ENCODE data around the gene TCEA3. TPM values are rescaled to one million over a fixed set of nuclear protein-coding genes. Genes with fewer than 3 reads are reported as not detected.

The TCEA3 gene
- total RNA-seq, 1 donor from 2014 or later: 7.8 TPM

- no peaks in the 10 kb centered on the region for H3K9me3 Mint-ChIP-seq
These were observed 12.8 kb upstream of the TCEA3 start for GRCh38 chr1:23437355-23437664.

GRCh38 chr1:23436520-23437354 lies 12.2 kb upstream of the TCEA3 start:
- intact Hi-C loops (cut with micrococcal nuclease): no loop called here
- H3K27me3 Mint-ChIP-seq: peaks cover 8% of the 10 kb centered on the region
- peak; percentile 64 for DNase-seq
- H3K9me3 Mint-ChIP-seq: no peaks in the 10 kb centered on the region
- no peak overlapping the region for H3K27ac Mint-ChIP-seq
- H3K4me3 Mint-ChIP-seq: no peak overlapping the region
- H3K4me1 Mint-ChIP-seq: no peaks in the 10 kb centered on the region
- no peaks in the 10 kb centered on the region for H3K36me3 Mint-ChIP-seq (ENCODE audit: low read depth)

More at GRCh38 chr1:23437355-23437664, 12.8 kb upstream of the TCEA3 start:
- DNase-seq: no peak
- no peaks in the 10 kb centered on the region for H3K4me1 Mint-ChIP-seq
- intact Hi-C loops (cut with micrococcal nuclease): no loop called here
- no peak overlapping the region for H3K27ac Mint-ChIP-seq
- peaks cover 8% of the 10 kb centered on the region for H3K27me3 Mint-ChIP-seq
- no peak overlapping the region for H3K4me3 Mint-ChIP-seq
- no peaks in the 10 kb centered on the region for H3K36me3 Mint-ChIP-seq (ENCODE audit: low read depth)

DNA sequence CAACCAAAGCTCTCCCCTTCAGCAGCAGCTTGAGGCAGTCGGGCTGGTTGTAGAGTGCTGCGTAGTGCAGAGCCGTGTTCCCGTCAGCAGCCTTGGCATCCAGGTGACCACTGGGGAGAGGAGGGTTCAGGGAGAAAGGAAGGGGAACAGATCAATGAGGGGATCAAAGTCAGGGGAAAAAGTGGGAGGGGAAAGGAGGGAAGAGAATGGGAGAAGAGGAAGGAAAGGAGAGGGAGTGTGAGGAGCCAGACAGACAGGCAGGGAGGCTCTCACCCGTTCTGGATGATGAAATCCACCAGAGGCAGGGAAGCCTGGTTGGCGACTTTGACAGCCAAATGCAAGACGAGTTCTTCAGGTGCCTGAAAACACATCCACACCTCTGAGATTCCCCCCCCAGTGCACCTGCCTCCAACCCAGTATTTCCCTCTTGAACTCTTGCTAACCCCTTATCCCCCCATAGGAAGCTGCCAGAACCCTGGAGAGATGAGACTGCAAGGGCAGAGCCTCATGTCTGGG lies 9.8 kb upstream of the TCEA3 start:
- Mint-ChIP-seq H3K36me3 (ENCODE audit: low read depth) (no peaks in the 10 kb centered on the region), H3K9me3 (no peaks in the 10 kb centered on the region), H3K4me1 (no peaks in the 10 kb centered on the region), H3K4me3 (no peak overlapping the region), H3K27ac (no peak overlapping the region), H3K27me3 (peaks cover 8% of the 10 kb centered on the region)
- intact Hi-C loops (cut with micrococcal nuclease): no loop called here
- DNase-seq: no peak

- H3K4me3 Mint-ChIP-seq: no peak overlapping the region
- H3K9me3 Mint-ChIP-seq: no peaks in the 10 kb centered on the region
- peaks cover 17% of the 10 kb centered on the region for H3K27me3 Mint-ChIP-seq
- no peaks in the 10 kb centered on the region for H3K4me1 Mint-ChIP-seq
- H3K27ac Mint-ChIP-seq: no peak overlapping the region
- DNase-seq: no peak
- intact Hi-C loops (cut with micrococcal nuclease): no loop called here
- H3K36me3 Mint-ChIP-seq (ENCODE audit: low read depth): no peaks in the 10 kb centered on the region
These were observed 8.6 kb upstream of the TCEA3 start for GRCh38 chr1:23433122-23433521.

DNA sequence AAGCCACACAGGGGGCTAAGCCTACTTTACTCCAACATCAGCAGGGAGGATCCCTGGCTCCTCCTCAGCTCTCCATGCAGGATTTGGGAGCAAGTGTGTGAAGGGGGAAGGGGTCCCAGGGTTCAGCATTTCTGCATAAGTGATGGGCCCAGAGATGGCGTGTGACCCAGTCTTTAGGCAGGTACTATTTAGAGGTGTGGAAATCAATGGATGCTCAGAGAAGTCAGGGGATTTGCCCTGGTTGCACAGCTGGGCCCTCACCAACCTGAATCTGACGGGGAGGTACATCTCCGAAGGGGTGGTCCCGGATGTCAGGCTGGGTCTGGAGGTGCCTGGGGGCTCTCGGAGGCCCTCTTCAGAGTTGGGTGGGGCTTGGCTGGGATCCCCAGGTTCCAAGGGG lies 6.9 kb upstream of the TCEA3 start:
- intact Hi-C loops (cut with micrococcal nuclease): no loop called here
- Mint-ChIP-seq H3K9me3 (no peaks in the 10 kb centered on the region), H3K27ac (no peak overlapping the region), H3K27me3 (peaks cover 25% of the 10 kb centered on the region), H3K4me1 (no peaks in the 10 kb centered on the region), H3K4me3 (no peak overlapping the region), H3K36me3 (ENCODE audit: low read depth) (no peaks in the 10 kb centered on the region)
- DNase-seq: no peak

DNA sequence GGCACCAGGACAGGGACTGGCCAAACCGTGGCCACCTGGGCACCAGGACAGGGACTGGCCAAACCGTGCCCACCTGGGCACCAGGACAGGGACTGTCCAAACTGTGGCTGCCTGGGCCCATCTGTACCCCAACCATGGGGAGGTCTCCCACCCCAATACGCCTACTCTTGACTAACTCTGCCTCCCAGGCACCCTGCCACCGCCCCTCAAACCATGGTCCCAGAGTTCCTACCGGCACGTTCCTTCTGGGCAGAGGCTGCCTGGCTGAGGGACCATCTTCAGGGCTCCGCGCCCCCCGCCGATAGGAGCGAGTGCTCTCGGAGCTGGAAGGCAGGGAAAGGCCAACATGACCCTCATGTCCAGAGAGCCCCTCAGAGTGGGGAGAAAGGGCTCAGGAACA lies 6.3 kb upstream of the TCEA3 start:
- peaks cover 29% of the 10 kb centered on the region for H3K27me3 Mint-ChIP-seq
- H3K36me3 Mint-ChIP-seq (ENCODE audit: low read depth): no peaks in the 10 kb centered on the region

DNA sequence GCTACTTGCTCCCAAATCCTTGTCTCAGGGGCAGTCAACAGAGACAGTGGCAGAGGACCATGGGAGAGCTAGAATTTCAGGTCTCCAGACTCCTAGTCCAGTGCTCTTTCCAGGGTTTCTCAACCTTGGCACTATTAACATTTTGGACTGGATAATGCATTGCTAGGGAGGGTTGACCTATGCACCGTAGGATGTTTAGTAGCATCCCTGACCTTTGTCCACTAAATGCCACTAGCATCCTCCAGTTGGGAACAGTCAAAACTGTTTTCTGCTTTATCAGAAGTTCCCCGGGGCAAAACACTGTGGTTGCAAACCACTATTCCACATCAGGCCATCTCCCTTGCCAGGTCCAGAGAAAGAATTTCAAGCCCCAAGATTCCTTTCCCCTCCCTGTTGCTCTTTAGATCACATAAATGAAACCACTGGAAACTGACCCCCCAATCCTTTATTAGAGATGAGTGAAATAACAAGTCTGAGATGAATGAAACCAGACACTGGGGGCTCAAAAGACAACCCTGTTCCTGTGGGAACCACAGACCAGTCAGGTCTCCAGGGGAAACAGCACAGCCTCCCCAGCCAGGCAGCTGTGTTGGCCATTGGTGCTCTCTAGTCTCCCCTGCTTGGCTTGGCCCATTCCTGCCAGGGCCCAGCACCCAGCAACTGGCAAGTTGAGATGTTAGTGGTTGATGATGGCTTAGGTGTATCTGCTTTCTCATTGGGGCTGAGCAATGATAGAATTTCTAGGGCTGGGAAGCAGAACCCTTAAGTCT lies 3.8 kb upstream of the TCEA3 start:
- DNase-seq: no peak
- Mint-ChIP-seq H3K9me3 (no peaks in the 10 kb centered on the region), H3K4me1 (peaks cover 8% of the 10 kb centered on the region), H3K36me3 (ENCODE audit: low read depth) (no peaks in the 10 kb centered on the region), H3K4me3 (no peak overlapping the region), H3K27ac (no peak overlapping the region), H3K27me3 (peaks cover 36% of the 10 kb centered on the region)
- intact Hi-C loops (cut with micrococcal nuclease): no loop called here

More for the DNA sequence above, 6.3 kb upstream of the TCEA3 start:
- DNase-seq: no peak
- intact Hi-C loops (cut with micrococcal nuclease): no loop called here
- H3K27ac Mint-ChIP-seq: no peak overlapping the region
- no peaks in the 10 kb centered on the region for H3K9me3 Mint-ChIP-seq
- H3K4me1 Mint-ChIP-seq: no peaks in the 10 kb centered on the region
- H3K4me3 Mint-ChIP-seq: no peak overlapping the region

DNA sequence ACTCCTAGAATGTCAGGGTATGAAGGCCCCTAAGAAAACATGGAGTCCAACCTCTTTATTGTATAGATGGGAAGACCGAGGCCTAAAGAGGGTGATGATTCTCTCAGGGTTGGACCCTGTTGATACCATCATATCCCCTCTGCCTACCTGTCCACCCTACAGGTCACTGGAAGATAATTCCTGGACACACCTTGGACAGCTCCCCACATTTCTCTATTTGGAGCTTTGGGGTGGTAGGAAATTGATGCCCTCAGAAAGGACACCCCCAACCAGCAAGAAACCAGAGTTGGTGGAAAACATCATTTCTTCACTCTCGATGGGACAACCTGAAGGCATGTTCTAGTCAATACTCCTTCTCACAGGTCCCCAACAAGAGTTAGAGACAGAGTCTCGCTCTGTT lies 3.0 kb upstream of the TCEA3 start:
- Mint-ChIP-seq H3K27ac (no peak overlapping the region), H3K4me1 (peaks cover 15% of the 10 kb centered on the region), H3K4me3 (no peak overlapping the region), H3K27me3 (peaks cover 39% of the 10 kb centered on the region), H3K9me3 (no peaks in the 10 kb centered on the region), H3K36me3 (ENCODE audit: low read depth) (no peaks in the 10 kb centered on the region)
- no peak for DNase-seq
- intact Hi-C loops (cut with micrococcal nuclease): no loop called here

DNA sequence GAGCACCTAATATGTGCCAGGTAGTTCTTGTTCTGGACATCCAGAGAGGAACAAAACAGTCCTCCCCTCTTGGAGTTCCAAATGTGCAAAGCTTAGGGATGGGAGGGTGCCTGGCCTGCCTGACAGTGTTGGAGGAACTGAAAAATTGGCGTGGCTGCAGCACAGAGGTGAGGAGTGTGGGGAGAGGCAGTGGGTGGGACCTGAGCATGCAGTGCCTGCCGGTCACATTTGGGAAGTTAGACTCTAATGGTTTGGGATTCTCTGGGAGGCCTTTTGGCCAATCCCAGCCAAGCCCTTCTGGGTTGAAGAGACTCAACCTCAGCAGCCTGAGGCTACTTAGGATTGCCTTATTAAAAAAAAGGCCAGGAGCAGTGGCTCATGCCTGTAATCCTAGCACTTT lies 2.3 kb upstream of the TCEA3 start:
- Mint-ChIP-seq H3K4me3 (no peak overlapping the region), H3K27me3 (peaks cover 39% of the 10 kb centered on the region), H3K27ac (no peak overlapping the region), H3K4me1 (peaks cover 23% of the 10 kb centered on the region), H3K36me3 (ENCODE audit: low read depth) (no peaks in the 10 kb centered on the region), H3K9me3 (no peaks in the 10 kb centered on the region)
- intact Hi-C loops (cut with micrococcal nuclease): no loop called here
- no peak for DNase-seq

- Mint-ChIP-seq H3K27me3 (peaks cover 41% of the 10 kb centered on the region), H3K27ac (peak overlapping the region; percentile 53), H3K4me3 (peak overlapping the region; percentile 88), H3K4me1 (peaks cover 28% of the 10 kb centered on the region), H3K9me3 (no peaks in the 10 kb centered on the region), H3K36me3 (ENCODE audit: low read depth) (no peaks in the 10 kb centered on the region)
- DNase-seq: no peak
- intact Hi-C loops (cut with micrococcal nuclease): no loop called here
These were observed 596 bp upstream of the TCEA3 start for GRCh38 chr1:23425193-23425494.

DNA sequence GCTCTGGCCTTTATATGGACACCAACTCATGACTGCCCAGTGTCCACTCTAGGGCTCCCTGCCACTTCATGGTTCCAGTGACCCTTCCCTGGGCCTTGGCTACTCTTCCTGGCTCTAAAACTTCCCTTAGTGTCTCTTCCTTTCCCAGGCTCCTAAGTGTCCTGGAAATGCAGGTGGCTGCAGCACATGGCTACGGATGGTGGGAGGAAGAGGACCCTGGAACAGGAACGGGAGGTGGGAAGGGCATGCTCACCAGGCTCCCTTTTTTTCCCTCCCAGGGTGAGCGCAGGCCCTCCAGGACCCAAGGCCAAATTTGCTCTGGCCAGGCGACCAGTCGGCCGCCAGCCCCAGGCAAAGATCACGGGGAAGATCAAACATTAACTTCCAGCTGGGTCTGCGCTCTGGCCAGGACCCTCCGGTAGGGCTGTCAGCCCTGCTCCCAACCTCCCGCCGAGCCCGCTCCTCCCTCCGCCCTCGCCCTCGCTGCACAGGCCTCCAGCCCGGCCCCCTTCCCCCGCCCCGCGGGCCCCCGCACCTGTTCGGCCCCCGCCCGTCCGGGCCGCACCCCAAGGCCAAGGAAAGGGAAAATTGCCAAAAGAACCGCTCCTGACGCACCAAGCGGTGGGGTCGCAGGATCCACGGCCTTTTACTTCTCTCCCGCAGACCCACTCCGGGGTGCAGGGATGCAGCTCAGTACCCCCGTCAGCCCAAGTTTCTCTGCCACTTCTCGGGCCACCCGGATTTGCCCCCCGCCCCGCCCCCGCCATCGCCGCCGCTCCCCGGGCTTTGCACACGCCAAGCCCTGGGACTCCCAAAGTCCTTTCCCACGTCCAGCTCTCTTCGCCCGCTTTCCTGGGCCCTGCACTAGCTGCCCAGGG lies 894 bp downstream of the TCEA3 start:
- H3K27ac Mint-ChIP-seq: peak overlapping the region; percentile 67
- H3K4me3 Mint-ChIP-seq: peak overlapping the region; percentile 88
- H3K27me3 Mint-ChIP-seq: peaks cover 37% of the 10 kb centered on the region
- no peaks in the 10 kb centered on the region for H3K36me3 Mint-ChIP-seq (ENCODE audit: low read depth)
- intact Hi-C loops (cut with micrococcal nuclease): no loop called here
- H3K4me1 Mint-ChIP-seq: peaks cover 31% of the 10 kb centered on the region
- DNase-seq: peak; percentile 62
- no peaks in the 10 kb centered on the region for H3K9me3 Mint-ChIP-seq

DNA sequence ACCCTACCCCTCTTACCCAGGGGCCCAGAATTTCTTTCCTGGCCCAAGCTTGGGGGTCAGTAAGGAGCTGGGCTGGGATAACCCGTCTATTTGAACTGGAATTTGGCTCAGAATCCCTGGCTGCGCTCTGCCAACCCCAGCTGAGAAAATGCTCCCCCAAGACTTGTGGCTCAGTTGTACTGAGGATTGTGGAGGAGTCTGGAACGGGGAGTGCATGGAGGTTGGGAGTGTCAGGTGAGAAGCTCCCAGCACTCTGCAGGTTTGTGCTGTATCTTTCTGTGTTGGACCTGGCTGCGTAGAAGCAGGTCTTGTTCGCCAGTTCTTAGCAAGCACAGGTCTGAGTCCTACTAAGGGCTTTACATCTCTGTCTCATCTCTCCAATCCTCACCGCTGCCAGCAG lies 1.6 kb downstream of the TCEA3 start:
- intact Hi-C loops (cut with micrococcal nuclease): no loop called here
- H3K27ac Mint-ChIP-seq: peak overlapping the region; percentile 67
- no peaks in the 10 kb centered on the region for H3K36me3 Mint-ChIP-seq (ENCODE audit: low read depth)
- H3K27me3 Mint-ChIP-seq: peaks cover 30% of the 10 kb centered on the region
- peak overlapping the region; percentile 88 for H3K4me3 Mint-ChIP-seq
- H3K9me3 Mint-ChIP-seq: no peaks in the 10 kb centered on the region
- H3K4me1 Mint-ChIP-seq: peaks cover 31% of the 10 kb centered on the region
- no peak for DNase-seq

- H3K9me3 Mint-ChIP-seq: no peaks in the 10 kb centered on the region
- peak; percentile 90 for DNase-seq
- H3K4me3 Mint-ChIP-seq: peak overlapping the region; percentile 88
- no peaks in the 10 kb centered on the region for H3K36me3 Mint-ChIP-seq (ENCODE audit: low read depth)
- intact Hi-C loops (cut with micrococcal nuclease): no loop called here
- peaks cover 31% of the 10 kb centered on the region for H3K4me1 Mint-ChIP-seq
- H3K27ac Mint-ChIP-seq: peak overlapping the region; percentile 67
- H3K27me3 Mint-ChIP-seq: peaks cover 29% of the 10 kb centered on the region
These were observed 2.2 kb downstream of the TCEA3 start for GRCh38 chr1:23422241-23422877.
